OCI-M1 (cell line): ENCODE results near the gene DPP6.

Experiments used
- DNase-seq: peaks from one replicate; lab custom pipeline; 2025; lab: John Stamatoyannopoulos, UW

DPP6 gene

DNA sequence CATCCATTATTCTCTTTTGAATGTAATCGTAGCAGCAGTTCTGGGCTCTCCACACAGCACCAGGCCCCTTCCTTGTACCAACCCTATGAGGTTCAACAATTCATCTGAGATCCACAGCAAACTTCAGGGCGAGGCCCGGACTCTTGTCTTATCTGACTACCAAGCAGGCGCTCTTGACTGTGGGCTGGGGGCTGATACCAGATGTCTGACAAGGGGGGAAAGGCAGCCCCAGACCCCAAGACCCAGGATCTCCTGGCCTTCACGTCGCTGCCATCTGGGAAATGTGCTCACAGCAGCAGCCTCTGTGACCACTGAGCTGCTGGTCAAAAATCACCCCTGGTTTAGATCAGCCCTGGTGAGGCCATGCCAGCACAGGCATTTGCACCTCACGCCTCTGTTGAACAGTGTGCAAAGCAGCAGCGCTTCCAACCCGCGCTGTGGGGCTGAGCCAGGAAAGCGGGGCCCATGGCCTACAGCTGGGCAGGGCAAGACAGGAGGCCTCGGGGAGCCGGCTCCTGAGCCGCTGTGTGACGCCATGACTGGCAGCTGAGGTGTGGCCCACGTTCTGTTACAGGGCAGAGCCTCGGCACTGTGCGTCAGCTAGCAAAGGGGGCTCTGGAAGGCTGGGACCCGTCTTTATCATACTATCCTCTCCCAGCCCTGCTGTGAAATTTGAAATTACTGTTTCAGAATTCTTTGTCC lies 806.8 kb downstream of the DPP6 start:
- no peak for DNase-seq

DNA sequence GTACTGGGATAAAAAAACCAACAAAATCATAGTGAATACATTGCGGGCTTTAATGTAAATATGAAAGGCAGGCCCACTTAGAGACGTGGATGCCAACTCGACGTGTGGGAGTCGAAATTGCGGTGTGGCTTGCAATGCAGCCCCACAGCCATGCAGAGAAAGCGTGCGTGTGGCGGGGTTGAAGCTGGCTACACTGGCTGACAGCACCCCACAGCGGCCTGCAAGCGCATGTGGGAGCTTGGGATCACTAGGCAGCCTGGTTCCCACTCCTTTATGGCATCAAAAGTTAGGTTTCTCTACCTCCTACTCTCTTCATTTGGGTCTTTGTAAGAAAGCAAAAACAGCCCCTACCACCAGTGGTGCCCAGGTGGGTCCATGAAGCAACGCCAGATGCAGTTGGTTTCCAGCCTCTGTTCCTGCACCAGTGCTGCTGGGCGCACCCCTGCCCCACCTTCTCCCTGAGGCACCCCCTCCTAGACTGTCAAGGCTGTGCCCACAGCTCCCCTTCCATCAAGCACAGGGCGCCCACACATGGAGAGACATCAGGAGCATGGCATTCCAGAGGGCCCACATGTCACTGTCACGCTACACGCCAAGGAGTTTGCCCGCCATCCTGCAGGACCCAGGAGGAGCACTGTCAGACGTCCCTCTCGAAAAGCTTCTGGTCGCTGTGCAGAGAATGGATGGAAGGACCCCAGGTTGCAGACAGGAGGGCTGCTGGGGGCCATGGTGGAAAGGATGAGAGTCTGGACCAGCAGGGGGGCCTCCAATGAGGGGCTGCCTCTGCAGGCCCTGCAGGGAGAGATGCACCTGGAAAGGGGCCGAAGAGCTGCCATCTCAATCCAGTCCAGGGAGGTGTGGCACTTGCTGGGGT lies 807.8 kb downstream of the DPP6 start:
- DNase-seq: no peak

DNA sequence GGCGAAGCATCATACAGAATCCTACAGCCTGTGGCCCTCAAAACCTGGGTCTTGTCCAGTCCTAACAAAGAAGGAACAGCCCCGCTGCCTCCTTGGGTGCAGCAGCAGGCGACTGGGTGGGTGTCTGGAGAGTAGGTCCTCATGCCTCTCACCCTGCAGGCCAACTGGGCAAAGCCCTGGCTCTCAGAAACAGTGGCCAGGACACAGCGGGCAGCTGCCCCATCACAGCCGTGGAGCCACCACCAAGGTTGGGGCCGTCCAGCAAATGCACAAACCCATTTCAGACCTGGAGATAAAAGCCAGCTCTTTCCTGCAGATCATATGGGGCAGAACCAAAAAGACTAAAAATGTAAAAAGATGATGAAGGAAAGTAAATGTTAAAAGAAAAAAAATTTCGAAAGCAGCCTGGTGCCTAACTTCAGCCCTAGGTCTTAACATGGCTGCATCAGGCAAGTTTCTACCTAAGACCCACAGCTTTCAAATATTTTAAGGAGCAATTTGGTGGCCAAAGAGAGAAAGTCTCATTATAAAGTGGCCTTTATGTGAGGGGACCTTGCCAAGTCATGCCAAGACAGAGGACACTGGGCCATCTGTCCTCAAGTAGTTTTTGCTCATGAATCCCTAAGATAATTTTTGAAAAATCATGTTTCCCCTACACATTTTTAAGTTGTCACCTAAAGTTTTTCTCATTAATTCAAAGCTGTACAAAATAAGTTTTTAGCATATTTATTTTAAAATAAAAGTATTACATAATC lies 808.6 kb downstream of the DPP6 start:
- no peak for DNase-seq

DNA sequence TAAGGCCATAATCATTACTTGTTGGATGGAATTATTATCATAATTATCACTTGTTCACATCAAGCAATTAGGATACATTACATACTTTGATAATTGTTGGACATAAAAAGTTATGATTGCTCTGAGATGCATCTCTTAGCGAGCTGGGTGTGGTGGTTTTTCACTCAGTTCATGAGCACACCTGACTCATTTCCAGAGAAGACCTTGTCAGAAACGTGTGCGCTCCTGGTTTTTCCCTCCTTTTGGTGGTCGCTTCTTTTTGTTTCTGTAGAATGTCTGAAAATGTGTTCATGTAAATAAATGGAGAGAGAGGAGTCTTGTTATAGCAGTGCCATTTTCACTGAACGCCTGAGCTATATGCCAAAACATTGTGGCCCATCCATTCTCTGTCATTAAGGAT lies 809.4 kb downstream of the DPP6 start:
- DNase-seq: no peak

DNA sequence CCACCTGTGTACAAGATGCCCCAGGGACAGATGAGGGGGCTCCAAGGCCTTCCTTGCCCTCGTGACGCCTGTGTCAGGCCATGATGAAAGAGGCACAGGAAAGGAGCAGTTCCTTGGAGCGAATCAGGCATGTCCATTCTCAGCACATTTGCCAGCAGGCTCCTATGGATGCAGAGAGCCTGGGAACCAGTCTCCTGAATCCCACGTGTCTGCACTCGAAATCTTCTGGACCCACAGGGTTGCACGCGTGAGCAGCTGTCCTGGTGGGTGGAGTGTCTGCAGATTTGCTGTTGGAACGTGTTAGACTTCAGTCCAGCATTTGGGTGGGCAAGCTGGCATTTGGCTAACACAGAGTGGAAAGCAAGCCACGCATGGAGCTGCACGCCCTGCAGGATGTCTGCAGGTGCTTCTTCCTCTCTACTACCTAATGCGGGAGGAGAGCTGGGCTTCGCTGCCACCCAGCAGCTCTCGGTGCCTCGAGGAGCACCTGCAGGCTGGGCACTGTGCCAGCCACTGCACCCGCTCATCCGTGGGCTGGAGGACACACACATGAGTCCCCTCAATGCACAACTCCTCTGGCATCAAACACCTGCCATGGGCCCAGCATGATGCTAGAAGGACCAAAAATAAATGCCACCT lies 810.1 kb downstream of the DPP6 start:
- no peak for DNase-seq

DNA sequence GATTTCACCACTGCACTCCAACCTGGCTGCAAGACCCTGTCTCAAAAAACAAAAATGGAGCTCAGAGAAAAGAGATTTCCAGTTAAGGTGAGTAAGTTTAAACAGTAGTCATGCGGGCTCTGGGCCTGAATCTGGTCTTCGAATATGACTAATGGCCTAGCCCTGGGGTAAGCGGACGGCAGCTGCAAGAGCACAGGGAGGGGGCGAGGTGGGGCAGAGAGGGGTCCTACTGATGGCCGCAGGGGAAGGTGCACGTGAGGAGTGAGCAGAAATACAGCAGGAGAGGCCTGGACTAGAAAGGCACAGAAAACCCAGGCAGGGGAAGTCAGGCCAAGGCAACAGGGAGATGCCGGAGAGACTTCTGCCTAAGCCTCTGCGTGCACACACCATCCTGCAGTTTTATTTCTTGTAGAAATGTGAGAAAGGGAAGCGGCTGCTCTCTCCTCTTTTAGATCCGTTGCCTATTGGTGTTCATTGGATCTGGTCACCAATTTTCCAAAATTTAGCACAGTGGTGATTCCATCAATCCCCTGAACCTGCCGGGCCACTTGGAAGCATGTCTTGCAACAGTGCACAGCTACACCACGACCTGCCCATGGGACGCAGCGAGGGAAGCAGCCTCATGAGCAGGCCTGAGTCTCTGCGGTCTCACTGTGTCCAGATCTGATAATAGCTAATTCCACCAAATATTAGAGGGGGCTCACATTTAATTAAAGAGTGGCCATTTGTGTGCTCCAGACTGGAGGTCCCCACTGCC lies 811.7 kb downstream of the DPP6 start:
- no peak for DNase-seq

DNA sequence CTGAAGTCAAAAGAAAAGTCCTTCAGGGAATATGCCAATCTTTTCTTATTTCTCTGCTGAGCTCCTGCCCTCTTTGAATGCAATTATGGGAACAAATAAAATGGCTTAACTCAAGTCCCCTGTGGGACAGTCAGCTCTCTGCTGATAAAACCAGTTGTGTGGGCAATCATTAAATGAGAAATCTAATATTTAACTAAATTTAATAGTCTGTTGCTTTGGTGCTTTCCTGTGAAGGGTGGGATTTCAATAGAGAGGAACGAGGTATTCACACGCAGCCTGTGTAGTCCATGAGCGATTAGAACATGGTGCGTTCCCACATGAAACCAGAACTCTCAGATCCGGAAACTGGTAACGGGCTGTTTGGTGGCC lies 812.3 kb downstream of the DPP6 start:
- no peak for DNase-seq

DNA sequence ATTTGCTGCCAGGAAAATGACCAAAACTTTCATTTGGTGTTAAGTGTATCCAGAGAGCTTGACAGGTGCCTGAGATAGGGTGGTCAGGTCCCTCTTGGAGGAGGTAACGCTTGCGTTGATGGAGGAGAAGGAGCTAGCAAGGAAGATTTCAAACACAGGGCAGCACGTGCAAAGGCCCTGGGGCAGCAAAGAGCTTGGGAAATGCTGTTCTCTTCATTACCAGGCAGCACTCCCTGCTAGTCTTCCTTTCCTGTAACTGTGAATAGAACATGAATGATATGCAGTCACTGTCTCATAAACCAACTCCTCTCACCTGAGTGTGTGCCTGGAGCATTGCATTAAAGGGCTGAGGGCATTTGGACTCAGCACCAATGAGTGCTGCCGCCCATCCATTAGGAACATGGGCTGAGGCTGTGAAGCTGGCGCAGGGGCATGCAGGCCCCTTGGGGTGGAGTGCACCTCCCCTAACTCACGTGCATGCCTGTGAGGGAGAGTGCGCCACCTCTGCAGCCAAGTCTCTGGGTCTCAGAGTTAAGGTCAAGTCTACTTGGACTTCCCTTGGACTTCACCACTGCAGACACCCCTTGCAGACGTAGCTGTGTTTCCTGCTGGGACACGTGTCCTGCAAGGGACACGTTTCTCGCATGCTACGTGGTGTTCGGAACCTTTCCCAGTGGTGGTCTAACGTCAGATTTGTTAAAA lies 813.9 kb downstream of the DPP6 start:
- no peak for DNase-seq

DNA sequence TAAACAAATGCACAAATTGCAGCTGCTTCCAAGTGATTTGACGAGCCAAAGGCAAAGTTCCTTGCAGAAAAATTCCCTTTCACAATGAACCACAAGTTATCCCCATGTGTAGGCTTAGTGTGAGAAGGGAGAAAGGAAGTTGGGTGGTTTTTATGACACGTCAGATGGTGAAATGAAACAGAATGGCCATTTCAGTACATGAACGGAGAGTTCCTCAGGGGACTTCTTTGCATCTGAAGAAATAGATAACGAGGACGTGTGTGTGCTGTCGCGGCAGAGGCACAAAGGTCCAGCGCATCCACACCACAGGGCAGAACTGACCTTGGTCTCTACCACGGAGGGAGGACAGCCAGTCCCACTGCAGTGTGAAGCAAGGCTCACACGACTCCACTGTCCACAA lies 814.9 kb downstream of the DPP6 start:
- DNase-seq: no peak

DNA sequence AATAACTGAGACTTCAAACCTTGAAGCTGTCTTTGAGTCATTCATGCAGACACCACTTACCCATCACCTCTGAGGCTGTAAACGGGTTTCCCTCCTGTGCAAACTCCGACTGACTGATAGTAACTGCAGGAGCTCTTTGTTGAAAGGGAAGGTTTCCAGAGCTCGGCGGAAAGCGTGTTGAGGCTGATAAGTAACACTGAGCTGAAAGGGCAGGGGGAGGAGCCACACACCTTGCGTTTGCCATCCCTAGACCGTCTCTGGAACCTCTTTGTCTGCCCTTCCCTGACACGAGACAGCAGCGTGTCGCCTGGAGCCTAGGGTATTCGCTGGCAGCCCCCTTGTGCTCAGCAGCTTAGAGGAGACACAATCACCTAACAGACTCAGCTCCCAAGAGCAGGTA lies 816.7 kb downstream of the DPP6 start:
- no peak for DNase-seq

DNA sequence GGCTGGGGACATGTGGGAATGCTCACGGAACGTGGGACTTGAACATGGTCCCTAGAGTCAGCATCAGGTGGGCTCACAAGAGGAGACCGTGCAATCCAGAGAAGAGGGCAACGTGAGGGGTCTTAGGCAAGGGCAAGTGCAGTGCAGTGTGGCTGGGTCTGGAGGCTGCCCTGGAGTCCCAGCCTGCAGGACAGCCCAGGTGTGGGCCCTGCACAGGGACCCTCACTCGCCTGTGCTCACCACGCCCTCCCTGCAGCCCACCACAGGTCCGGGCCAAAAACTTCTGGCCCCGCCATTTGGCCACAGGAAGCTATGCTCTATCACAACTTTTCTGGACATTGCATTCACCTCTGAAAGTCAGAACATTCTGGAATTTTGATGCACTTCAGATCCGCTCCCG lies 817.2 kb downstream of the DPP6 start:
- no peak for DNase-seq

DNA sequence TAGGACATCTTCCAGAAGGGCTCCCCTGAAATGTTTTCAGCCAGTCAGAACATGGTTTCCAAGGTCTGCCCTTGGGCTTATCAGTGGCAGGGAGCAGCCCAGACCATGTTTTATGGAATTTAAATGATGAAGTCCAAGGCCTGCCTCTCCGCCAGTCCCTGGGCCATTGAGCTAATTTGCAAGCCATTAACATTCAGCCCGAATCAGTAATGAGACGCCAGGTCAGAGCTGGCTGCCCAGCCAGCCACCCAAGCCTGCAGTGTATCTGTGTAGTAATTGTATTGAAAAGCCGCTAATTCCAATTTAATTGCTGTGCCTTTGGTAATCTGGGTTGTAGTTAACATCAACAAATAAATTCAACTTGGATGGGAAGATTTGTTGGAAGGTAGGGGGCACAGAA lies 819.3 kb downstream of the DPP6 start:
- no peak for DNase-seq

DNA sequence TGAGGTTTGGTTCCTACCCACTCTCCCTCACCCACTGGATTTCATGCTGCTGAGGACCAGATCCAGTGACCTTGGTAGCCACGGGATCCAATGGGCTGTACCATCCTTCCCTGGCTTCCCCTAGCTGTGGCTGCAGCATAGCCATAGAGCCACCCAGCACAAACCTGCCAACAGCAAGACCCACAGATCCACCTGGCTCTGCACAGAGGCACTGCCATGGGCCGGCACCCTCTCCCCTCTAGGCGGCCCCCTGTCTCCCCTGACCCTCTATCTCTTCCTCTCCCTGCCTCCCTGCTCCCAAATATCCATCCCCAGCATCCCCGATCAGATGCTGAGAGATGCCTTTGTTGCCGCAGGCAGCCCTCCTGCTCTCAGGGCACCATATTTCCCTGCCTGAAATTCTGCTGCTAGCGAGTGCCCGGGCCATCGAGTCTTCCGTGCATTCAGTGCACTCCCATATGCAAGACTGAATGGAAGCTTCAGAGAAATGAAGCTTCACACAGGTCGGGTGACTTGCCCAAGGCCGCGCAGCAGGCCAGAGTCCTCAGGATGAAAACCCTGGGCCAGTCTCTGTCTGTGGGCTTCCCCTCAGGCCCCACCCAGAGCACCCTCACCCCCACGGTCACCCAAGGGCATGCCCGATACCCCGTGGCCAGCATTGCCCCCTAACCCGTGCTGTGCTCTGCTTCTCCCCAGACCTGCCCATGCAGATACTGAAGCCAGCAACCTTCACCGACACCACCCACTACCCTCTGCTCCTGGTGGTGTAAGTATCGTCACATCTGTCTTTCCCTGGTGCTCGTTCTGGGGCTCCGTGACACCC lies 819.9 kb downstream of the DPP6 start:
- DNase-seq: no peak

DNA sequence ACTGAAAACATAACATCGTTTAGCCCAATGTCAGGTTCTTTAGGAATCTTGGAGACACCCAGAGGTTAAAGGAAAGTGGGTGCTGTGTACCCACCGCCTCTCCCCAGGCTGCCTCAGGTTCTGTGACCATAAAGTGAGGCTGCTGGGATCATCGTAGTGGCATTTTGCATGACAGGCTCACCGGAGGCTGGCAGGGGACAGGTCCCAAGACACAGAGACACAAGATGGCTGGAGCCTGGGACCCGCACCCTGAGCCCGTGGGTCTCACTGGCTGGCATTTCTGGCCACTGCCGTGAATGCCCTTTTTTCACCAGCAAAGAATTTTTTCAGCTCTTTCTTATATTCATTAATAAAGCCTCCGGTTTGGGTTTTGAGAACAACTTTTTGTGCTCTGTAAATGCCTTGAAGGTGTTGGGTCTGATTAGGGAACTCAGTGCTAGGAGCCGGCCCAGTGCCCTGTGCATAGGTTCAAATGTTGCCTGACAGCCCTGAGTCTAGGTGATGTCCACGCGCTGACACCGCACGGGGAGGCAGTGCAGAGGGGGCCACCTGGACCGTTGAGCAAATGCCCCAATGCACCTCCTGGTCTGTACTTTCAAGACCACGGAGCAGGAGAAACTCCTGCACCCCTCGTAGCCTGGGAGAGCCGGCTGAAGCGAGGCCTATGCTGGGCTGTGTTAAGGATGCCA lies 820.8 kb downstream of the DPP6 start:
- DNase-seq: no peak

DNA sequence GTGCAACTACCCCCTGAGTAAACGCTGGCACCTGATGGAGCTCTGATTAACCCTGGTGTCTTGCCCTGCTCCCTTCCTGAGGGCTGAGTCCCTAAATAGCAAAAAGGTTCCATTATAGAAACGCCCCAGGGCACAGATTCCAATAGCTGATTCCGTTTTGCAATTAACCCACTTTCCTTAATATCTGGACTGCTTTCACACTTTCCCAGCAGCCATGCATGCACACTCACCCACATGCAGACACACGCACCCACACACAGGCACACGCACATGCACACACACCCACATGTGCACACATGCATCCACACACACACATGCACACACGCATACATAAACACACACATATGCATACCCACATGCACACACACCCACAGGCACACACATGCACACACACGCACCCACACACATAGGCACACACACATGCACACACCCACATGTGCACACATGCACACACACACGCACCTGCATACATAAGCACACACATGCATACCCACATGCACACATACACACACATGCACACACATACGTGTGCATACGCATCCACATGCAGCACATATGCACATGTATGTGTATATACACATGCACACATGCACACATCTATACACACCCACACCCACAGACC lies 821.4 kb downstream of the DPP6 start:
- no peak for DNase-seq

DNA sequence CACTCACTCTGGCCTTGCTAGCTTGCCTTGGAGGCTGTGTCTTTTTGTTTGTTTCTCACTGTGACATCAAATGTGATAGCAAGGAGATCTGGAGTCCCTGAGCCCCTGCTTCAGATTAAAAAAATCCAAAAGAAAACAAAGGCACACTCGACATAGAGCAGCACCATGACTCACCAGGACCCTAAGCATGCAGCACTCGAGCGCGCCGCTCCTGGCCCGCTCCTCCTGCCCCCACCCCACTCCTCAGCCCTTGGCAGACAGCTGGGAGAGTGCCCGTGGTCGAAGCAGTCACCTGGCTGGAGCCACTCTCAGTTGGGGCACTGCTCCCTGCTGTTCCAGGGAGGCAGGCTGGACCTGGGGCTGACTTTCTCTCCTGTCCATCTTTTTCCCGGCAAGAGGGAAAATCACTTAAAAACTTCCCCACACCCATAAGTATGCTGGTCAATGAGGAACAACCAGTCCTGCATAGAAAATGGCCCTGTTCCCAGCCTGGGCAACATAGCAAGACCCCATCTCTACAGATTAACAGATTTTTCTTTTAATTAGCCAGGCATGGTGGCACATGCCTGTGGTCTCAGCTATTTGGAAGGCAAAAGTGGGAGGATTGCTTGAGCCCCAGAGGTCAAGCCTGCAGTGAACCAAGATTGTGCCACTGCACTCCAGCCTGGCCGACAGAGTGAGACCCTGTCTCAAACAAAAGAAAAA lies 822.4 kb downstream of the DPP6 start:
- DNase-seq: no peak

DNA sequence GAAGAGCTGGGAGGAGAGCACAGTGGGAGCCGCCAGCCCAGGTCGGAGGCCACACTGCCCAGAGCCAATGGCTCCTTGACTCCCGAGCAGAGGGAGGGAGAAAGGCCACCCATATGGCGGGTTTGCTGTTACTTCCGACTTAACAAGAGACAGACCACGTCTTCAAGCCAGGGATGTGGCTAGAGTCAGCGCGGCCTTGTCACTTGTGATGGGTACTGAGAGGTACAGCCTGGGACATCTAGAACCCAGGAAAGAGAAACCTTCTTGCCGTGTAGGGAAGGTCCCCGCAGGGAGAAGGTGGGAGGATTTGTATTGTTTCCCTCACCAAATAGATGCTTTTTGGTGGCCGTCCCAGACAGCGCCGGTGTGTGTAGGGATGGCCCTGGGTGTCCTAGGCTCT lies 823.1 kb downstream of the DPP6 start:
- DNase-seq: no peak

DNA sequence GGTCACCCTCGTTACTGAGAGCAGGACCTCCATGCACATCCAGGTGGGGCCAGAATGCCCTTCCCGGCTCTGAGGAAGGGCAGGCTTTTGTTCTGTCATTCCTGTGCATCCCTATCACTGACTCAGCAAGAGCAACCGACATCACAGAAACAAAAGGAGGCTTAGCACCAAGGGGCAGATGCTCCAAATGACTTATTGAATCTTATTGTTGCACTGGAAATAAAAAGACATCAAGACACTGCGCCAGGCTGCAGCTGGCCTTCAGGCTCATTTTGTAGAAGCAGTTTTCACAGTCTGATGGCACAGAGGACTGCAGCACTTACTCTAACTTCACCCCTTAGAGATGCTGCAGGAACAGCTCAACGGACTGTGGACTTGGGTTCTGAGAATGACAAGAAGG lies 824.3 kb downstream of the DPP6 start:
- no peak for DNase-seq
